ENCODE results near the gene SEZ6L.

DNA sequence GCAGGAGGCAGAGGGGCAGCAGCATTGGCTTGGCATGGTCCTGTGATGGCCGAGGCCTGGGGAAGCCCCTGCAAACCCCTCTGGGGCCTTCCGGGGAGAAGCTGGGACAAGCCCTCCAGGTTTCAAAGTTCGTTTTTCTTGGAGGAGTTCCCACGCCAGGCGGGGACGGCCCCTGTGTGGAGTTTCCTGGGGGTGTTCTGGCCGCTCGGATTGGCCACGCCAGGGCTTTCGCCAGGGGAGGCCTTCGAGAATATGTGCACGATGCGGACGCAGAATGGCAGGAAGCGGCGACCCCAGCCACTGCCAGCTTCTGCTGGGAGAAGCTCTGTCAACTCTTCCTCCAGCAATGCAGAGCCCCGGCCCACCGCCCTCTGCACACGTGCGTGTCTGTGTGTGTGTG, 157.5 kb downstream of the SEZ6L start:
- TF ChIP-seq CTCF (IDR thresholded peaks at IDR 0.05) = no peak
- TF ChIP-seq POLR2A (IDR thresholded peaks at IDR 0.05) = no peak
